ENCODE measurements around the gene ITIH4. TPM values are rescaled to one million over a fixed set of nuclear protein-coding genes. Genes with fewer than 3 reads are reported as not detected.

The ITIH4 gene
- polyA plus RNA-seq, 1 donor = 32.4 TPM

DNA sequence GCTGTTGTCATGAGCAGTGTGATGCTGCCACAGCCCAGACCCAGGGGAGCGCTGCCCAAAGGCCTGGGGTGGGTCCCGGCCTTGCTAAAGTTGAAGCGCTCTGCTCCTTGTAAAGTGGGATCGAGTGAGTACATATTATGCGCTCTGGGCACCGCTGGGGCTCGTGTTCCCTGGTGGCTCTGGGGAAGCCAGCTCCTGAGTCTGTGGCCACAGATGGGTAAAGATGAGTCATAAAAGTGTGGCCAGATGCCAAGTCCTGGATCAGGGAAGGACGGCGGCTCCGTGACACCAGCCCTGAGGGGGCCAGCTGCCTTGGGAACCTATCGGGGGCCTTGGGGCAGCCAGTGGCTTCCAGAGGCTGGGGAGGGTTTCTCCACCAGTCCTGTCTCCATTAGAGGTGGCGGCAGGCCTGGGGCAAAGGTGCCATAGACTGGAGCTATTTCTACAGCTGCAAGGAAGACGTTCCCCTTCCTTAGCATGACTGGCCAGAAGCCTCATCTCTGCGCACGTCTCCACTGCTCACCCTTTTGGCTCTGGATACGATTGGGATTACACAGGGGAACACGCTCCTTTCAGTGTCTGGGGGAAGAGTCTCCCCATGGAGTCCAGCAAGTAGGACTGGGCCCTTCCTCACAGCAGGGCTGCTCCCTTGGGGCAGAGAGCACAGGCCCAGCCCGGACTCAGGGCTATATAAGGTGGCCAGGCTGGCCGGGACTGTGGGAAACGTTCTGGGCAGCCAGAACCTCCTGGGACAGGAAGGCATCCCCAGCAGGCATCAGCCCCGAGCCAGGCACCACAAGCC is 1.2 kb upstream of the ITIH4 start:
- DNase-seq (ENCODE audit: low read depth) = no peak

GRCh38 chr3:52829906-52830463 is 487 bp downstream of the ITIH4 start:
- DNase-seq (ENCODE audit: low read depth) = no peak

DNA sequence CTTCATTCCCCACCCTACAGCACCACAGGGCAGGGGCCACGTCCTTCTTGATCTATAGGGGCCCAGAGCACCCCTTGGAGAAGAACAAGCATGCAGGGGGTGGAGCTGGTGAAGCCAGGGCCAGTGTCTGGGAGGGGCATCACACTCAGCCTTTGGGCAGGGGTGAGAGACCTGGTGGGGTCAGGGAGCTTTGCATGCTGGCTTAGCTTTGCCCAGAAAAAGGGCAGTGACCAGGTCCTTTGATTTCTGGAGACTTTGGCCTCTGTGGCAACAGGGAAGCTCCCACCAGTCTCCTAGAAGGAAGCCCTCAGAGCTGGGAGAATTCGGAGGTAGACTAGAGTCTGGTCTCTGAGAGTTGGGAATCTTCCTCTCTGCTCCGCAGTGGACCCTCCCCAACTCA is 990 bp downstream of the ITIH4 start:
- DNase-seq (ENCODE audit: low read depth) = no peak

DNA sequence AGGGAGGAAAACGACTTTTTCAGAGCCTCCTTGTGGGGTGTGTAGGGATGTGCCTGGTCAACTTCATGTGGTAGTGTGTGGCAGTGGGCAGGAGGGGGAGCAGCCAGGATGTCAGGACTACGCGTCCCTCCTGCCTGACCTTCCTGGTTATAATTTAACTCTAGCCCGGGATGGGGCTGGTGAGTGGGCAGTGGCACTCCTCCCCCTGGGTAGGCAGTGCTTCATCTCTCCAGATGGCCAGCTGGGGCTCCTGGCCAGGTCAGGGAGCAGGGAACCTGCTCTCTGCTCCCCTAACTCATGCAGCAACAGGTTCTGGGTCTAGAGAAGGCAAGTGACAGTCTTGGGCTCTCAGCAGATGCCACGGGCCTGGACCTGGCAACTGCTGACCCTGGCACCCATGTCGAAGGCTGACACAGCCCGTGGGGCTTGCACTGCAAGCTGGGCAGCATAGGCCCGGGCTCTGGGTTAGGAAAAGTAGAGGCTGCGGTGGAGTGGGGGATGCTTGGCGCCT is 2.6 kb downstream of the ITIH4 start:
- no peak for DNase-seq (ENCODE audit: low read depth)

GRCh38 chr3:52827441-52827840 is 3.0 kb downstream of the ITIH4 start:
- DNase-seq (ENCODE audit: low read depth) = no peak

- no peak for DNase-seq (ENCODE audit: low read depth)
Observed at GRCh38 chr3:52824037-52824436, 6.4 kb downstream of the ITIH4 start.

- no peak for DNase-seq (ENCODE audit: low read depth)
Observed at GRCh38 chr3:52822363-52822762, 8.1 kb downstream of the ITIH4 start.

DNA sequence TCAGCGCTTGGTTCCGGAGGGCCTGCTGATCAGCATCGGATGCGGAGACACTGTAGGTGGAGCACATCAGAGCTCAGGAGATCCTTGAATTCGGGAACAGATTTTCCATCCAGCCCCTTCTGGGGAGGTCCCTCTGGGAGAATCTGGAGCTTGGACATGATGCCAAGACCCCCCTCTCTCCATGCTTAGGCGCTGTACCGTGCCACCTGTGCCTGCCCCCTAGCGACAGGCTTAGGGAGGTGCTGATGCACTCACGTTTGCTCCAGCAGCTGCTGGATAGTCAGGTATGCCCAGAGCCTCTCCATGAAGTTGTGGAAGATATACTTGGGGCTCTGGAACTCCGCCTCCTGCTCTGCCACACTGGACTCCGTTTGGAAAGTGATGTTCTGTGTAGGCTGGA is 9.7 kb downstream of the ITIH4 start:
- DNase-seq (ENCODE audit: low read depth) = no peak

GRCh38 chr3:52819936-52820335 is 10.5 kb downstream of the ITIH4 start:
- DNase-seq (ENCODE audit: low read depth) = no peak

DNA sequence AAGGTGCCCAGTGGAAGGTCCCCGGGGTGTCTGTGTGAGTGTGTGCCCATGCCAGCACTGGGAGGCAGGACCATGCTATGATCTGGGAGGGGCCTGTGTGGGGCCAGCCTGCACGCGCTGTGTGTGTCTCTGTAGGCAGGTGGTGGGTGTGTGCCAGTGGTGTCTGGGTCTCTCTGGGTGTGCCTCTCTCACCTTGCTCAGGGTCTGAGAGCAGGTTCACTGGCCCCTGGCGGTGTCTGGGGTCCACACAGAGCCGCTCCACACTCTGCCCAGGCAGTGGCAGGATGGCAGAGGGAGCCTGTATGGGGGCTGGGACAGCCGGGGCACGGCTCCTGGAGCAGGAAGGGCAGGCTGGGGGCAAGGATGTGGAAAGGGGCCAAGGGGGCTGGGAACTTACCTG is 12.6 kb downstream of the ITIH4 start:
- no peak for DNase-seq (ENCODE audit: low read depth)

- no peak for DNase-seq (ENCODE audit: low read depth)
Observed at GRCh38 chr3:52817221-52817620, 13.3 kb downstream of the ITIH4 start.

DNA sequence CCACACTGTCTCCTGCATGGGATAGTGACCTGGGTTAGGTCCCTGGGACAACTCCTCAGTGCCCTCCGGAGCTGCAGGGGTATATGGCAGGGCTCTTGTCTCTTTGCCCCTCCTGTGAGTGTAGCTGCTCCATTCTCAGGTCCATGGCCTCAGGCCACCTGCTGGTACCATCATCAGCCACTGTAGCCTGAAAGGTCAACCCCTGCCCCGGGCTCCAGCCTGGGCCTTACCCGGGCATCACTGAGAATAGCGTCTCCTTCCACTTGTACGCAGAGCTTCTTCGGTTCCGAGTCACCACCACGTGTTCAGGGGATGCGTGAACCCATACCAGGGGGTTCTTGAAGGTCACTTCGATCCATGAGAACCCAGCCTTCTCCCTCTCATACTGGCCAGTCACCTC is 13.8 kb downstream of the ITIH4 start:
- DNase-seq (ENCODE audit: low read depth) = no peak

- no peak for DNase-seq (ENCODE audit: low read depth)
Observed at GRCh38 chr3:52816199-52816598, 14.3 kb downstream of the ITIH4 start.

- no peak for DNase-seq (ENCODE audit: low read depth)
Observed at GRCh38 chr3:52813810-52814209, 16.7 kb downstream of the ITIH4 start.

- no peak for DNase-seq (ENCODE audit: low read depth)
Observed at GRCh38 chr3:52811452-52812011, 18.9 kb downstream of the ITIH4 start.

DNA sequence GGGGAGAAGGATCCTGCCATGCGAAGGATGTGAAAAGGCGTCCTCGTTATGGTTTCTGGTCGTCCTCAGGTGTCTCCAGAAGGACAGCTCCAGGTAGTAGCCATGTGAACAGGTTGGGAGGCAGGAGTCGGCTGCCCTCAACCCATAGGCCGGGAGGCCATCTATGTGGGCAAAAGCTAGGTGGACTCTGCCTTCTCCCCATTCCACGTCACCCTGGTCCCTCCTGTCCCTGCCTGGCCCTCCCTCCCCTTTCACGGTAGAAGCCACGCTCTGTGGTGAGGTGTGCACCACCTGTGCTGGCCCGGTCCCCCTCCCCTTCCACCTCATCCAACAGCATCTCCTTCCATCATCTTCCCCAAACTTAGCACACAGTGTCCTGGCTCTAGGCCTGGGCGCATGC is 19.5 kb downstream of the ITIH4 start:
- DNase-seq (ENCODE audit: low read depth) = no peak

GRCh38 chr3:52809662-52810377 is 20.7 kb downstream of the ITIH4 start:
- no peak for DNase-seq (ENCODE audit: low read depth)

GRCh38 chr3:52809149-52809548 is 21.3 kb downstream of the ITIH4 start:
- no peak for DNase-seq (ENCODE audit: low read depth)

- DNase-seq (ENCODE audit: low read depth) = no peak
Observed at GRCh38 chr3:52805270-52806039, 25.0 kb downstream of the ITIH4 start.

- no peak for DNase-seq (ENCODE audit: low read depth)
Observed at GRCh38 chr3:52801839-52802238, 28.6 kb downstream of the ITIH4 start.

DNA sequence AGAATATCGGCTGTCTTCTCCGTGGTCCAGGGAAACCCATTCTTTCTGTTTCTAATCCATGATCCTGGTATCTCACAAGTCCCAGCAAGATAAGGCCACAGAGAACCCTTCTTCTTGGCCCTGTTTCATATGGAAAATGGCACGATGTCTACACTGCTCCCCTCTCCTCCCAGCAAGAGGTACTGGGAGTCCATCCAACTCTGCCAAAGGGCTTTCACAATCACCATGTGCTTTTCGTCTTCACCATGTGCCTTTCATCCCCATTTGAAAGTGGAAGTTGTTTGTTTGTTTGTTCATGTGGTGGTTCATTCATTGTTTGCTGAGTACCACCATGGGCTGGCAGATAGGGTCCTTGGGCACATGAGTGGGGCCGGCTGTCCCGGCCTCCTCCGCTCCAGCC is 30.4 kb downstream of the ITIH4 start:
- no peak for DNase-seq (ENCODE audit: low read depth)

Measured in forelimb muscle (tissue), 1 donor.